GM18499 (cell line): ENCODE measurements around the gene ALG9.
"Not testable (repeated sequence)": the region's sequence is repeated elsewhere in the genome, so short reads cannot be mapped to it uniquely, and the experiment has no call there.

Experiments used
- ATAC-seq: cut with Tn5 transposase; IDR thresholded peaks from one replicate; pipeline ENCODE4 v1.9.1; 2021; ENCODE audit warnings: moderate number of reproducible peaks; ENCODE audit not compliant: insufficient read depth, unreplicated experiment

The ALG9 gene

DNA sequence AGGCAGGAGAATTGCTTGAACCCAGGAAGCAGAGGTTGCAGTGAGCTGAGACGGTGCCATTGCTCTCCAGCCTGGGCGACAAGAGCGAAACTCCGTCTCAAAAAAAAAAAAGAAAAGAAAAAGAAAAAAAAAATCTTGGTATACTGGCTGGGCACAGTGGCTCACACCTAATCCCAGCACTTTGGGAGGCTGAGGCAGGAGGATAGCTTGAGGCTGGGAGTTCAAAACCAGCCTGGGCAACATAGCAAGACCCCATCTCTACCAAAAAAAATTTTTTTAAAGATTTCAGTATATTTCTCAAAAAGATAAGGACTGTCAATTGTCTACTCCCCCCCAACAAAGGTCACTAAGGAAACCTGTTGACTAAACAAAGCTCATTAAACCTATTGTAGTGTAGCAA lies 13.7 kb upstream of the ALG9 start:
- ATAC-seq: not testable (repeated sequence)

- ATAC-seq: no peak
These were observed 10.8 kb upstream of the ALG9 start for GRCh38 chr11:111882202-111882601.

GRCh38 chr11:111879637-111879960 lies 8.2 kb upstream of the ALG9 start:
- ATAC-seq: no peak

- ATAC-seq: peak; percentile 73
These were observed 7.7 kb upstream of the ALG9 start, which contains the start of the genes CFAP68 and FDXACB1 for GRCh38 chr11:111878849-111879636. Gene CFAP68, plus strand, starts transcription at chr11:111879541. Its CDS starts 20 bp downstream, at chr11:111879561. Gene FDXACB1, minus strand, starts transcription at chr11:111879165. Its CDS starts 33 bp downstream, at chr11:111879132.

DNA sequence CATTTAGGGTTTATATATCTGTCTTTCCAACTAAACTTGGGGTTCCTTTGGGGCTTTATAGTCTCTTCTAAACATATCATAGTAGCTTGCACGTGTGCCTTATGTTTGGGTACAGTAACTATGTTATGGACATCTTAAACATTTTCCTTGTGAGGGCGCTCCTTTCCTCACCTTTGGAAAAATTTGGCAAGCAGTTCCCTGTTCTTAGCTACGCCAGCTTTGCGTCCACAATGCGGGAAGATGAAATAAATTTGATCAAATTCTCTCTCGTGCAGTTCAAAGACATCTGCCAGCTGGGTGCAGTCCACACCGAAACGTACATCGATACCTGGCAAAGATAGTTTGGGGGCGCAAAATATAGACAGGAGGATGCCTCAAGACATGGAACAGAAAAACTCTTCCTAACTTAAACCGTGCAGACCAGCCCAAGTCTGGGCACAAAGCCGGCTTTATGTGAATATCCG lies 7.0 kb upstream of the ALG9 start:
- no peak for ATAC-seq

GRCh38 chr11:111871693-111872161 lies 346 bp upstream of the ALG9 start:
- no peak for ATAC-seq

DNA sequence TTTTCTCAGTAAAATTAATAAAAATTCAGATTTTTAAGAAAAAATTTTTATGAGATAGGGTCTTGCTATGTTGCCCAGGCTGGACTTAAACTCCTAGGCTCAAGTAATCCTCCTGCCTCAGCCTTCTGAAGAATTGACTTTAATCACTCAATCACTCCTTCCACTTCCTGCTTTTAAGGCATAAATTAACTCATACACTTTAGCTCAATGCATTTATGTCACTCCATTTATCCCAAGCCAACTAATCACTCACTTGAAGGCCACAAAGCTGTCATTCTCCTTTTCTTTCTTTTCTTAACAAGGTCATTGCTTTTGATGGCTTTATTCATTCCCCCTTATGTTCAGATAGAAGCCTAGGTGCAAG lies 877 bp downstream of the ALG9 start:
- ATAC-seq: no peak

DNA sequence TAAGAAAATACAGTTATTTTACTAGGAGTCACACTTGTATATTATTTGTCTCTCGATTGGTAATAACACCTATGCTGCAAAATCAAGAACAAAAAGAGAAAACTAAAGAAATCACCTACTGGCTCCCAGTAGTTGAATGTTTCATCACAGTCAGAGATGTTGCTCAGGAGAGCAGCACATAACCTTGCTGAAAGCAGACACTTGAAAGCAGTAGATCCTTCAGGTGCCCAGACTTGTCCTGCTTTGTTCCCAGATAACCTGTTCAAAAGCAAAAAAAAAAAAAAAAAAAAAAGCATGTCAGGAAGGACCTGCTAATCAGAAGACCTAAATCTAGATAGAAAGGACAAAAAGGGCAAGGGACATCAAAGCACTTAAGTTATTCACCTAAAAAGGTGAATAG lies 1.3 kb downstream of the ALG9 start:
- ATAC-seq: no peak

DNA sequence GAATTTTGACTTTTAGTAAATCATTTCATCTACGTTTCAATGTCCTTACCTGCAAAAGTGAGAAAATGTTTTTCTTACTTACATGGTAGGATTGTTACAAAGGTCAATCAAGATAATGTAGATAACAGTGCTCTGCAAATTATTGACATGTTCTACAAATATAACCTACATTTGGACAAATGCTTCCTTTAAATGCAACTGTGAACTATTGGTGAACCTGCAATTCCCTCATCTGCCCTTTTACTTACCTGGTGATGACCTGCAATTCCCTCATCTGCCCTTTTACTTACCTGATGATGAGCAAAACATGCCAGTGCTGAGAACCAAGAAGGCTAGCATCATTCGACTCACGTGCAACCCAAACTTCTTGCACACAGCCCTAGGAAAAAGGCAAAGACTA lies 11.1 kb downstream of the ALG9 start:
- no peak for ATAC-seq

DNA sequence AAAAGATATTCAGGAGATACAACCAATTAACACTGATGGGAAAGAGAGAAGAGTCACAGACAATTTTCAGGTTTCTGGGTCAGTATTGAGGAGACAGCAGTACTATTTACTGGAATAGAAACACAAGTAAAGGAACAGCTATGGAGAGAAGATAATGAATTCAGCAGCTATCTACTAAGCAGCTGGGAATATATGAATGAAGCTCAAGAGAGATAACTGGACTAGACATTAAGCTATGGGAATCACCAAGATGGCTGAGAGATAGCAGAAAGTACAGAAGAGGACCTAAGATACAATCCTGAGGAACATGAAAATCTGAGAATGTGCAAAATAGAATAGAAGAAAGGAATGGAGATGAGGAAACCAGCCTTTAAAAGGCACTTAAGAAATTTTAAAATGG lies 15.9 kb downstream of the ALG9 start:
- ATAC-seq: no peak

DNA sequence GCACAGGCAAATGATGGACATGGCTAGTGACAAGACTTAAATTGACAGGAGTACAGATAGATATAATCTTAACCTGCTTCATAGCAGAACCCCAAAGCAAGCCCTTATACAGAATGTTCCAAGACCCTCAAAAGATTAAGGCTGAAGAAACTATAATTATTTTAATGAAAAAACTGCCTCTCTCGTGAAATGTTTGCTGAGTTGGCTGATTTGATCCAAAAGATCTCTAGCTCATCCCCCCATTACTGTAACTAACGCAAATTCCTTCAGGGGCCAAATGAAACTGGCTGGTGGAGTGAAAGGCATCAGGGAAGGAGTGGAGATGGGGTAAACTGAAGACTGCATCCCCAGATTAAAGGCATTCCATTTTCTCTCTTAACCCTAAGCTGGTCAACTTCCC lies 19.3 kb downstream of the ALG9 start:
- no peak for ATAC-seq

- ATAC-seq: no peak
These were observed 19.7 kb downstream of the ALG9 start for GRCh38 chr11:111851636-111852035.

- no peak for ATAC-seq
These were observed 20.3 kb downstream of the ALG9 start for GRCh38 chr11:111851067-111851466.

GRCh38 chr11:111849631-111850030 lies 21.8 kb downstream of the ALG9 start:
- ATAC-seq: no peak

- ATAC-seq: no peak
These were observed 24.7 kb downstream of the ALG9 start for GRCh38 chr11:111846636-111847035.

DNA sequence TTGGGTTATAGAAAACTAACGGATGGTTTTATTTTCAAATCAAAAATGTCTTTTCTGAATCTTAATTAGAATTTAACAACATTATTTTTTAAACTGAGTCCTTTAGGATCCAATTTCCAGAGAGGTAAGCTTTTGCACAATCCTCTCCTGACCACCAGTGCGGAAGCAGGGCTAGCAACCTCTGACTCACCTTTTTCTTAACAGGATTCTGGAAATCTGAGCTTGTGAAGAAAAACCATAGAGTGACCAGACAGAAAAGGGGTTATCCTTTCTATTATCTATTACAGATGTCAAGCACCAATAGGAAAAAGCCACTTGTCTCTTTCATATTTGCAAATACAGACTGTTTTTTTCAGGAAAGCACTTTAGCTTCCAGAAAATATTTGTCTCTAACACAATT lies 25.3 kb downstream of the ALG9 start:
- no peak for ATAC-seq

- ATAC-seq: no peak
These were observed 25.9 kb downstream of the ALG9 start for GRCh38 chr11:111845276-111846028.

- no peak for ATAC-seq
These were observed 27.7 kb downstream of the ALG9 start for GRCh38 chr11:111843661-111844060.

- no peak for ATAC-seq
These were observed 29.9 kb downstream of the ALG9 start for GRCh38 chr11:111841370-111842053.

GRCh38 chr11:111840143-111840542 lies 31.2 kb downstream of the ALG9 start:
- ATAC-seq: no peak

DNA sequence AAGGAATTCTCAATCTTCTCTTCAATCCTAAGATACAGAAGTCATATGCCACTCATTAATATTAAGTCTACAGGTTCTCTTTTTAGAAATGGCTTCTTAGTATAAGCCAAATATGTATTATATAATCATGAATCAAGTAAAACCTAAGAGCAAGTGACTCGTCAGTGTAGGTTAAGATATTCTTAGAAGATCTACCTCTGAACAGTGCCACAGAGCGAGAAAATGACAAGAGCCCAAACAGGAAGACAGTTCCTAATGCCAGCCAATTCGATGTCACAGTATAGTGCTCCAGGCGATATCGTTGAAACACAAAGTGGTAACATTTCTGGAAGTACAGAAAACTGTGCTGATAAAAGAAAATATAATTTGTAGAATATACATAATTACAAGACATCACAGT lies 33.3 kb downstream of the ALG9 start:
- ATAC-seq: no peak
